RWPE2 (cell line): ENCODE data around the gene TLR6.

Experiments used
- ATAC-seq: fragments of 200-7000 bp; cut with Tn5 transposase; 3 replicates; pipeline ENCODE4 v1.9.1; 2021; ENCODE audit warnings: low read depth
- DNase-seq: peaks from one replicate; pipeline ENCODE4 v3.0.0-alpha.2; 2020; ENCODE audit warnings: low spot score
- H3K27ac ChIP-seq: fragments of 450-650 bp; 2 replicates; pipeline ENCODE4 v1.5.1; 2017; ENCODE audit warnings: mild to moderate bottlenecking; ENCODE audit not compliant: poor library complexity, severe bottlenecking
- H3K27me3 ChIP-seq: fragments of 250-450 bp; sonication (Bioruptor Pico); 2 replicates; pipeline ENCODE4 v1.5.1; 2021; ENCODE audit warnings: mild to moderate bottlenecking, moderate library complexity; ENCODE audit not compliant: insufficient read depth, poor library complexity, severe bottlenecking
- H3K36me3 ChIP-seq: fragments of 250-450 bp; sonication (Bioruptor Pico); 2 replicates; pipeline ENCODE4 v1.5.1; 2020; ENCODE audit warnings: low read depth, mild to moderate bottlenecking, moderate library complexity
- H3K4me1 ChIP-seq: fragments of 250-450 bp; sonication (Bioruptor Pico); 2 replicates; pipeline ENCODE4 v1.5.1; 2021; ENCODE audit warnings: mild to moderate bottlenecking, moderate library complexity; ENCODE audit not compliant: insufficient read depth, poor library complexity, severe bottlenecking
- H3K4me3 ChIP-seq: fragments of 250-450 bp; sonication (Bioruptor Pico); 2 replicates; pipeline ENCODE4 v1.5.1; 2021; ENCODE audit warnings: mild to moderate bottlenecking, moderate library complexity; ENCODE audit not compliant: severe bottlenecking
- H3K9me3 ChIP-seq: fragments of 250-450 bp; sonication (Bioruptor Pico); 2 replicates; pipeline ENCODE4 v1.5.1; 2021; ENCODE audit warnings: mild to moderate bottlenecking, moderate library complexity; ENCODE audit not compliant: severe bottlenecking
- CTCF ChIP-seq: fragments of 450-650 bp; IDR thresholded peaks from one replicate; pipeline ENCODE4 v1.5.1; 2017; ENCODE audit warnings: mild to moderate bottlenecking, moderate library complexity; ENCODE audit not compliant: poor library complexity, severe bottlenecking

The TLR6 gene

GRCh38 chr4:38831653-38832052, 25.0 kb downstream of the TLR6 start:
- DNase-seq (no peak), ATAC-seq (no peak)
- H3K27ac ChIP-seq = no peak overlapping the region
- no peaks in the 10 kb centered on the region for H3K36me3 ChIP-seq
- H3K27me3 ChIP-seq = no peaks in the 10 kb centered on the region
- no peak overlapping the region for H3K4me3 ChIP-seq
- H3K4me1 ChIP-seq = no peaks in the 10 kb centered on the region
- peaks cover 4% of the 10 kb centered on the region for H3K9me3 ChIP-seq
- TF ChIP-seq CTCF = no peak

- no peak for TF ChIP-seq CTCF
- H3K4me1 ChIP-seq = no peaks in the 10 kb centered on the region
- no peaks in the 10 kb centered on the region for H3K36me3 ChIP-seq
- no peaks in the 10 kb centered on the region for H3K27me3 ChIP-seq
- H3K27ac ChIP-seq = no peak overlapping the region
- ATAC-seq (no peak), DNase-seq (no peak)
- H3K9me3 ChIP-seq = peaks cover under 1% of the 10 kb centered on the region
- H3K4me3 ChIP-seq = no peak overlapping the region
Measured at GRCh38 chr4:38829237-38829636, 27.4 kb downstream of the TLR6 start.

GRCh38 chr4:38823766-38824165, 32.9 kb downstream of the TLR6 start:
- DNase-seq (no peak), ATAC-seq (no peak)
- Histone ChIP-seq H3K27ac (no peak overlapping the region), H3K27me3 (no peaks in the 10 kb centered on the region), H3K4me1 (no peaks in the 10 kb centered on the region), H3K4me3 (no peak overlapping the region), H3K9me3 (no peaks in the 10 kb centered on the region), H3K36me3 (no peaks in the 10 kb centered on the region)
- no peak for TF ChIP-seq CTCF

GRCh38 chr4:38822748-38823303, 33.8 kb downstream of the TLR6 start:
- no peaks in the 10 kb centered on the region for H3K4me1 ChIP-seq
- DNase-seq = no peak
- no peaks in the 10 kb centered on the region for H3K27me3 ChIP-seq
- ATAC-seq = no peak
- no peaks in the 10 kb centered on the region for H3K36me3 ChIP-seq
- no peak overlapping the region for H3K27ac ChIP-seq
- H3K4me3 ChIP-seq = no peak overlapping the region
- H3K9me3 ChIP-seq = no peaks in the 10 kb centered on the region
- no peak for TF ChIP-seq CTCF

GRCh38 chr4:38821739-38822138, 34.9 kb downstream of the TLR6 start:
- no peaks in the 10 kb centered on the region for H3K27me3 ChIP-seq
- no peak overlapping the region for H3K27ac ChIP-seq
- no peaks in the 10 kb centered on the region for H3K36me3 ChIP-seq
- no peaks in the 10 kb centered on the region for H3K4me1 ChIP-seq
- no peak for DNase-seq
- no peak overlapping the region for H3K4me3 ChIP-seq
- no peaks in the 10 kb centered on the region for H3K9me3 ChIP-seq
- no peak for TF ChIP-seq CTCF
- no peak for ATAC-seq
